Stomach (tissue), 4 donors: ENCODE data around the gene DCAF5.

Experiments
- POLR2A ChIP-seq, 4 donors: fragments of 450-650 bp; IDR thresholded peaks; one replicate each; pipeline ENCODE4 v1.6.1; 2016; ENCODE audit warnings: antibody characterized with exemption in 4 of 4, control low read depth in 2 of 4, mild to moderate bottlenecking in 1 of 4, moderate library complexity in 1 of 4
- POLR2AphosphoS5 ChIP-seq, 3 donors: sonication (generic); formaldehyde crosslinking; IDR thresholded peaks; one replicate each; pipeline ENCODE4 v1.6.1; 2016; ENCODE audit warnings: antibody characterized with exemption in 3 of 3
- TF ChIP-seq, protein P1 (sequence below), 7 experiments: fragments of 450-650 bp in 4 of 7; fragments of 200-600 bp in 3 of 7; sonication (generic) in 3 of 7; IDR thresholded peaks; one replicate each; pipeline ENCODE4 v1.5.1; 2016 to 2019; ENCODE audit warnings: antibody characterized with exemption in 7 of 7, control low read depth in 2 of 7, mild to moderate bottlenecking in 1 of 7

DNA sequence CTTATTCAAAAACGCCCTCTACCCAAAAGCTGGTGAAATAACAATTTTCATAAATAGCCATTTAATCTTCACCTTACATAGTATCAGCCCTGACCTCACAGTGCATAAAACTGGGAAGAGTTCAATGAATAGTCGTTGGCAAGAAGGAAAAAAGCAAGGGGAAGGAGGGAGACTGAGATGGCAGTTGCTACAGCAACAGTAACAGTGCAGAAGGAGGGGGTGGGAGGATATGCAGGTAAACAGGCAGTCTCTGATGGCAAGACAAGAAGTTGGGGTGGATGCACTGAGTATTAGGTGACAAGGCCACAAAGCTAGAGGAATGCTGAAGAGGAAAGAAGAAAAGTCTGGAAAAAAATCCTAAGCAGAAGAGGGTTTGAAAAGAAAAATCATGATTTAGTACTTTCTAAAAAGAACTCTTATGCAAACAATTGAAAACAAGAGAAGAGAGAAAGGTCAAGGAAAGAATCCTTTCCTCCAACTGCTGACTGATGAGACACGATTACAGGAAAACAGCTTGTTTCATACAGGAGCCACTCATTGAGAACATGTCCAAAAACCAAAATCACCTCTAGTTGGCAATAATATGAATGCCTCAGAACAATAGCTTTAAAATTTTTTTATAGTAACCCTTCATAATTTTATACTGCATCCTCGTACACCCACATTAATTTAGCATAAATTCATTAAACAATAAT, 56.0 kb downstream of the DCAF5 start:
- TF ChIP-seq, protein P1, sequence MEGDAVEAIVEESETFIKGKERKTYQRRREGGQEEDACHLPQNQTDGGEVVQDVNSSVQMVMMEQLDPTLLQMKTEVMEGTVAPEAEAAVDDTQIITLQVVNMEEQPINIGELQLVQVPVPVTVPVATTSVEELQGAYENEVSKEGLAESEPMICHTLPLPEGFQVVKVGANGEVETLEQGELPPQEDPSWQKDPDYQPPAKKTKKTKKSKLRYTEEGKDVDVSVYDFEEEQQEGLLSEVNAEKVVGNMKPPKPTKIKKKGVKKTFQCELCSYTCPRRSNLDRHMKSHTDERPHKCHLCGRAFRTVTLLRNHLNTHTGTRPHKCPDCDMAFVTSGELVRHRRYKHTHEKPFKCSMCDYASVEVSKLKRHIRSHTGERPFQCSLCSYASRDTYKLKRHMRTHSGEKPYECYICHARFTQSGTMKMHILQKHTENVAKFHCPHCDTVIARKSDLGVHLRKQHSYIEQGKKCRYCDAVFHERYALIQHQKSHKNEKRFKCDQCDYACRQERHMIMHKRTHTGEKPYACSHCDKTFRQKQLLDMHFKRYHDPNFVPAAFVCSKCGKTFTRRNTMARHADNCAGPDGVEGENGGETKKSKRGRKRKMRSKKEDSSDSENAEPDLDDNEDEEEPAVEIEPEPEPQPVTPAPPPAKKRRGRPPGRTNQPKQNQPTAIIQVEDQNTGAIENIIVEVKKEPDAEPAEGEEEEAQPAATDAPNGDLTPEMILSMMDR (IDR thresholded peaks at IDR 0.05), result no peak
- no peak for TF ChIP-seq POLR2A (IDR thresholded peaks at IDR 0.05)
- TF ChIP-seq POLR2AphosphoS5 (IDR thresholded peaks at IDR 0.05), result no peak
